Activated naive CD8-positive, alpha-beta T cell treated with anti-CD3 and anti-CD28 coated beads, Interleukin-2, amount 10 ng/mL, durations not matched to agents 7 days and 5 days (primary cell): ENCODE measurements around the gene COL19A1. TPM values are rescaled to one million over a fixed set of nuclear protein-coding genes. Genes with fewer than 3 reads are reported as not detected.

Source experiments
- ATAC-seq: fragments of 150-1000 bp; cut with Tn5 transposase; one replicate; pipeline ENCODE4 v1.10.0; 2021; ENCODE audit warnings: low read depth, moderate library complexity
- POLR2A ChIA-PET: fragments of 350-600 bp; sonication (Branson Sonifier 250); formaldehyde crosslinking; loops from one replicate; lab custom pipeline; 2021; ENCODE audit warnings: antibody characterized with exemption; lab: Charles Lee
- DNase-seq: peaks from one replicate; pipeline ENCODE4 v3.0.0; 2021
- H3K27ac Mint-ChIP-seq: one replicate; pipeline ENCODE4 v1.8.0; 2022; ENCODE audit warnings: mild to moderate bottlenecking, mixed read lengths
- H3K27me3 Mint-ChIP-seq: one replicate; pipeline ENCODE4 v1.8.0; 2022; ENCODE audit warnings: mild to moderate bottlenecking, moderate library complexity, mixed read lengths
- H3K36me3 Mint-ChIP-seq: one replicate; pipeline ENCODE4 v1.8.0; 2021; ENCODE audit warnings: mild to moderate bottlenecking, mixed read lengths
- H3K4me1 Mint-ChIP-seq: one replicate; pipeline ENCODE4 v1.8.0; 2021; ENCODE audit warnings: mixed read lengths
- H3K4me3 Mint-ChIP-seq: one replicate; pipeline ENCODE4 v1.8.0; 2022; ENCODE audit warnings: mild to moderate bottlenecking, moderate library complexity, mixed read lengths
- H3K9me3 Mint-ChIP-seq: one replicate; pipeline ENCODE4 v1.8.0; 2021; ENCODE audit warnings: mixed read lengths
- total RNA-seq, 2 experiments: library from RNA; stranded (reverse); gene quantifications; one replicate each; pipeline ENCODE4 v1.2.3, GENCODE V29; 2021

The COL19A1 gene
- total RNA-seq, 2 experiments from 2014 or later: 0.06 TPM

- Mint-ChIP-seq H3K4me3 (no peak overlapping the region), H3K9me3 (no peaks in the 10 kb centered on the region), H3K27ac (no peak overlapping the region), H3K36me3 (no peaks in the 10 kb centered on the region), H3K4me1 (no peaks in the 10 kb centered on the region), H3K27me3 (peaks cover 2% of the 10 kb centered on the region)
- no peak for DNase-seq
- POLR2A ChIA-PET: no interaction called here
- ATAC-seq: no peak
These were observed 259.2 kb downstream of the COL19A1 start for GRCh38 chr6:70125602-70126001.

- H3K27ac Mint-ChIP-seq: no peak overlapping the region
- no peaks in the 10 kb centered on the region for H3K36me3 Mint-ChIP-seq
- ATAC-seq: no peak
- POLR2A ChIA-PET: no interaction called here
- H3K27me3 Mint-ChIP-seq: no peaks in the 10 kb centered on the region
- no peak for DNase-seq
- no peaks in the 10 kb centered on the region for H3K4me1 Mint-ChIP-seq
- H3K4me3 Mint-ChIP-seq: no peak overlapping the region
- H3K9me3 Mint-ChIP-seq: no peaks in the 10 kb centered on the region
These were observed 263.0 kb downstream of the COL19A1 start for GRCh38 chr6:70129341-70129740.

GRCh38 chr6:70130865-70131264, 264.5 kb downstream of the COL19A1 start:
- Mint-ChIP-seq H3K27ac (no peak overlapping the region), H3K36me3 (no peaks in the 10 kb centered on the region), H3K4me3 (no peak overlapping the region), H3K4me1 (no peaks in the 10 kb centered on the region), H3K27me3 (no peaks in the 10 kb centered on the region), H3K9me3 (no peaks in the 10 kb centered on the region)
- ATAC-seq (no peak), DNase-seq (no peak)
- POLR2A ChIA-PET: no interaction called here

- POLR2A ChIA-PET: no interaction called here
- no peaks in the 10 kb centered on the region for H3K27me3 Mint-ChIP-seq
- no peaks in the 10 kb centered on the region for H3K36me3 Mint-ChIP-seq
- no peak overlapping the region for H3K4me3 Mint-ChIP-seq
- DNase-seq (no peak), ATAC-seq (no peak)
- H3K9me3 Mint-ChIP-seq: no peaks in the 10 kb centered on the region
- no peak overlapping the region for H3K27ac Mint-ChIP-seq
- H3K4me1 Mint-ChIP-seq: no peaks in the 10 kb centered on the region
These were observed 265.2 kb downstream of the COL19A1 start for GRCh38 chr6:70131528-70131927.

- Mint-ChIP-seq H3K27me3 (no peaks in the 10 kb centered on the region), H3K4me1 (no peaks in the 10 kb centered on the region), H3K36me3 (no peaks in the 10 kb centered on the region), H3K27ac (no peak overlapping the region), H3K9me3 (no peaks in the 10 kb centered on the region), H3K4me3 (no peak overlapping the region)
- POLR2A ChIA-PET: no interaction called here
- DNase-seq (no peak), ATAC-seq (no peak)
These were observed 266.9 kb downstream of the COL19A1 start for GRCh38 chr6:70133246-70133645.

- H3K9me3 Mint-ChIP-seq: no peaks in the 10 kb centered on the region
- POLR2A ChIA-PET: no interaction called here
- DNase-seq: no peak
These were observed 268.2 kb downstream of the COL19A1 start for GRCh38 chr6:70134542-70134941.

GRCh38 chr6:70135219-70136160, 269.1 kb downstream of the COL19A1 start:
- H3K4me1 Mint-ChIP-seq: no peaks in the 10 kb centered on the region
- POLR2A ChIA-PET: no interaction called here
- no peaks in the 10 kb centered on the region for H3K9me3 Mint-ChIP-seq
- H3K36me3 Mint-ChIP-seq: no peaks in the 10 kb centered on the region
- no peak for ATAC-seq
- peaks cover 6% of the 10 kb centered on the region for H3K27me3 Mint-ChIP-seq
- H3K27ac Mint-ChIP-seq: no peak overlapping the region
- DNase-seq: no peak
- H3K4me3 Mint-ChIP-seq: no peak overlapping the region

More at GRCh38 chr6:70134542-70134941, 268.2 kb downstream of the COL19A1 start:
- Mint-ChIP-seq H3K27me3 (peaks cover 4% of the 10 kb centered on the region), H3K4me1 (no peaks in the 10 kb centered on the region), H3K27ac (no peak overlapping the region), H3K36me3 (no peaks in the 10 kb centered on the region), H3K4me3 (no peak overlapping the region)
- ATAC-seq: no peak

GRCh38 chr6:70136996-70137395, 270.6 kb downstream of the COL19A1 start:
- DNase-seq (no peak), ATAC-seq (no peak)
- Mint-ChIP-seq H3K27ac (no peak overlapping the region), H3K4me3 (no peak overlapping the region), H3K9me3 (no peaks in the 10 kb centered on the region), H3K4me1 (no peaks in the 10 kb centered on the region), H3K36me3 (no peaks in the 10 kb centered on the region), H3K27me3 (peaks cover 8% of the 10 kb centered on the region)
- POLR2A ChIA-PET: no interaction called here

- no peak for ATAC-seq
- peaks cover 8% of the 10 kb centered on the region for H3K27me3 Mint-ChIP-seq
These were observed 274.1 kb downstream of the COL19A1 start for GRCh38 chr6:70140496-70140895.

GRCh38 chr6:70142034-70142433, 275.7 kb downstream of the COL19A1 start:
- no peaks in the 10 kb centered on the region for H3K9me3 Mint-ChIP-seq
- no peak for DNase-seq
- H3K36me3 Mint-ChIP-seq: no peaks in the 10 kb centered on the region
- H3K4me1 Mint-ChIP-seq: no peaks in the 10 kb centered on the region
- H3K4me3 Mint-ChIP-seq: no peak overlapping the region
- POLR2A ChIA-PET: no interaction called here
- H3K27ac Mint-ChIP-seq: no peak overlapping the region
- H3K27me3 Mint-ChIP-seq: peaks cover 8% of the 10 kb centered on the region
- no peak for ATAC-seq

More at GRCh38 chr6:70140496-70140895, 274.1 kb downstream of the COL19A1 start:
- POLR2A ChIA-PET: no interaction called here
- H3K4me1 Mint-ChIP-seq: no peaks in the 10 kb centered on the region
- H3K9me3 Mint-ChIP-seq: no peaks in the 10 kb centered on the region
- H3K36me3 Mint-ChIP-seq: no peaks in the 10 kb centered on the region
- H3K27ac Mint-ChIP-seq: no peak overlapping the region
- DNase-seq: no peak
- H3K4me3 Mint-ChIP-seq: no peak overlapping the region

- Mint-ChIP-seq H3K27ac (no peak overlapping the region), H3K4me3 (no peak overlapping the region), H3K36me3 (no peaks in the 10 kb centered on the region), H3K4me1 (no peaks in the 10 kb centered on the region), H3K27me3 (peaks cover 2% of the 10 kb centered on the region), H3K9me3 (no peaks in the 10 kb centered on the region)
- ATAC-seq (no peak), DNase-seq (no peak)
- POLR2A ChIA-PET: no interaction called here
These were observed 278.8 kb downstream of the COL19A1 start for GRCh38 chr6:70145178-70145577.

- POLR2A ChIA-PET: no interaction called here
- no peaks in the 10 kb centered on the region for H3K36me3 Mint-ChIP-seq
- no peak overlapping the region for H3K27ac Mint-ChIP-seq
- H3K27me3 Mint-ChIP-seq: no peaks in the 10 kb centered on the region
- no peaks in the 10 kb centered on the region for H3K4me1 Mint-ChIP-seq
- no peak overlapping the region for H3K4me3 Mint-ChIP-seq
- ATAC-seq (no peak), DNase-seq (no peak)
- H3K9me3 Mint-ChIP-seq: no peaks in the 10 kb centered on the region
These were observed 282.9 kb downstream of the COL19A1 start for GRCh38 chr6:70149209-70149788.

- no peak for DNase-seq
- POLR2A ChIA-PET: no interaction called here
These were observed 284.2 kb downstream of the COL19A1 start for GRCh38 chr6:70150521-70150920.

GRCh38 chr6:70151616-70152015, 285.3 kb downstream of the COL19A1 start:
- Mint-ChIP-seq H3K36me3 (no peaks in the 10 kb centered on the region), H3K27me3 (peaks cover 5% of the 10 kb centered on the region), H3K4me3 (no peak overlapping the region), H3K9me3 (no peaks in the 10 kb centered on the region), H3K27ac (no peak overlapping the region), H3K4me1 (no peaks in the 10 kb centered on the region)
- POLR2A ChIA-PET: no interaction called here
- no peak for ATAC-seq
- DNase-seq: no peak

More at GRCh38 chr6:70150521-70150920, 284.2 kb downstream of the COL19A1 start:
- Mint-ChIP-seq H3K9me3 (no peaks in the 10 kb centered on the region), H3K4me1 (no peaks in the 10 kb centered on the region), H3K27me3 (peaks cover 2% of the 10 kb centered on the region), H3K27ac (no peak overlapping the region), H3K36me3 (no peaks in the 10 kb centered on the region), H3K4me3 (no peak overlapping the region)
- no peak for ATAC-seq
